GM21360 (cell line): ENCODE results near the gene CEP44.
"Not testable (repeated sequence)": the region's sequence is repeated elsewhere in the genome, so short reads cannot be mapped to it uniquely, and the experiment has no call there.

Experiments used
- ATAC-seq: cut with Tn5 transposase; IDR thresholded peaks from one replicate; pipeline ENCODE4 v1.9.1; 2021; ENCODE audit warnings: mild to moderate bottlenecking, moderate library complexity; ENCODE audit not compliant: unreplicated experiment

The CEP44 gene

GRCh38 chr4:174318829-174319764, 35.4 kb downstream of the CEP44 start:
- ATAC-seq: no peak

- ATAC-seq: no peak
These were observed 36.9 kb downstream of the CEP44 start for GRCh38 chr4:174320494-174321199.

- no peak for ATAC-seq
These were observed 40.5 kb downstream of the CEP44 start for GRCh38 chr4:174324236-174324635.

GRCh38 chr4:174324725-174325124, 41.0 kb downstream of the CEP44 start:
- no peak for ATAC-seq

- no peak for ATAC-seq
These were observed 49.2 kb downstream of the CEP44 start for GRCh38 chr4:174332741-174333493.

GRCh38 chr4:174334628-174335027, 50.9 kb downstream of the CEP44 start:
- peak; percentile 97 for ATAC-seq

- no peak for ATAC-seq
These were observed 57.0 kb downstream of the CEP44 start for GRCh38 chr4:174340714-174341113.

- ATAC-seq: no peak
These were observed 65.4 kb downstream of the CEP44 start for GRCh38 chr4:174349156-174349555.

- ATAC-seq: no peak
These were observed 68.5 kb downstream of the CEP44 start for GRCh38 chr4:174352061-174352819.

GRCh38 chr4:174357321-174357720, 73.6 kb downstream of the CEP44 start:
- ATAC-seq: no peak

GRCh38 chr4:174358410-174358809, 74.7 kb downstream of the CEP44 start:
- peak; percentile 55 for ATAC-seq

GRCh38 chr4:174358829-174359228, 75.1 kb downstream of the CEP44 start:
- ATAC-seq: peak; percentile 97

- ATAC-seq: no peak
These were observed 78.6 kb downstream of the CEP44 start for GRCh38 chr4:174362340-174362739.

GRCh38 chr4:174363782-174364181, 80.1 kb downstream of the CEP44 start:
- not testable (repeated sequence) for ATAC-seq

GRCh38 chr4:174365018-174365587, 81.4 kb downstream of the CEP44 start:
- no peak for ATAC-seq

- no peak for ATAC-seq
These were observed 86.3 kb downstream of the CEP44 start for GRCh38 chr4:174369985-174370384.

- ATAC-seq: no peak
These were observed 90.1 kb downstream of the CEP44 start for GRCh38 chr4:174373821-174374220.

- ATAC-seq: no peak
These were observed 91.7 kb downstream of the CEP44 start for GRCh38 chr4:174375422-174375821.

GRCh38 chr4:174377613-174378012, 93.9 kb downstream of the CEP44 start:
- ATAC-seq: no peak

- ATAC-seq: no peak
These were observed 95.2 kb downstream of the CEP44 start for GRCh38 chr4:174378951-174379350.
